Smooth muscle cell (in vitro differentiated cells): ENCODE results near the gene RRP36. TPM values are rescaled to one million over a fixed set of nuclear protein-coding genes. Genes with fewer than 3 reads are reported as not detected.

Experiments
- DNase-seq: peaks from one replicate; lab custom pipeline; 2025; ENCODE audit not compliant: unreplicated experiment; lab: John Stamatoyannopoulos, UW
- H2AFZ ChIP-seq: fragments of 200-600 bp; sonication (generic); 2 replicates; pipeline ENCODE4 v1.6.0; 2016; ENCODE audit warnings: antibody characterized with exemption, low read depth, mild to moderate bottlenecking
- H3F3A ChIP-seq: fragments of 200-600 bp; sonication (generic); 2 replicates; pipeline ENCODE4 v1.6.0; 2017; ENCODE audit warnings: antibody characterized with exemption, low read depth
- H3K27ac ChIP-seq: fragments of 200-600 bp; sonication (generic); 2 replicates; pipeline ENCODE4 v1.5.1; 2016; ENCODE audit warnings: low read depth, mild to moderate bottlenecking
- H3K27me3 ChIP-seq: fragments of 200-600 bp; sonication (generic); 2 replicates; pipeline ENCODE4 v1.6.1; 2016; ENCODE audit warnings: low read depth, mild to moderate bottlenecking
- H3K36me3 ChIP-seq: fragments of 200-600 bp; sonication (generic); 2 replicates; pipeline ENCODE4 v1.5.1; 2016; ENCODE audit warnings: low read depth
- H3K4me1 ChIP-seq: fragments of 200-600 bp; sonication (generic); 2 replicates; pipeline ENCODE4 v1.5.1; 2016; ENCODE audit warnings: low read depth
- H3K4me2 ChIP-seq: fragments of 200-600 bp; sonication (generic); 2 replicates; pipeline ENCODE4 v1.6.0; 2016; ENCODE audit warnings: mild to moderate bottlenecking
- H3K4me3 ChIP-seq: fragments of 200-600 bp; sonication (generic); 2 replicates; pipeline ENCODE4 v1.5.1; 2016; ENCODE audit warnings: mild to moderate bottlenecking
- H3K79me2 ChIP-seq: fragments of 200-600 bp; sonication (generic); 2 replicates; pipeline ENCODE4 v1.6.0; 2016; ENCODE audit warnings: low read depth, mild to moderate bottlenecking
- H3K9ac ChIP-seq: fragments of 200-600 bp; sonication (generic); 2 replicates; pipeline ENCODE4 v1.6.0; 2016; ENCODE audit warnings: low read depth
- H3K9me3 ChIP-seq: fragments of 200-600 bp; sonication (generic); replicated peaks from 2 replicates; pipeline ENCODE4 v1.5.1; 2016; ENCODE audit warnings: low read depth
- H4K20me1 ChIP-seq: fragments of 200-600 bp; sonication (generic); 2 replicates; pipeline ENCODE4 v1.6.0; 2016; ENCODE audit warnings: low read depth
- WGBS: methylation state at CpG from one replicate; pipeline ENCODE4 v1.1.7; 2016; ENCODE audit warnings: low lambda C conversion rate; 5-methylcytosine and 5-hydroxymethylcytosine counted together
- polyA plus RNA-seq: library from polyadenylated mRNA; unstranded; fragments of >200 nt; fragmentation: Nextera tagmentation; extraction: Ambion mirVana; gene quantifications from 2 replicates; pipeline ENCODE4 v1.2.1, GENCODE V29; 2016
- total RNA-seq: library from RNA; depleted of rRNA; stranded (reverse); fragments of >200 nt; gene quantifications from 2 replicates; pipeline ENCODE4 v1.2.3, GENCODE V29; 2014
- TF ChIP-seq, protein P1 (sequence below): fragments of 200-600 bp; sonication (generic); IDR thresholded peaks from 2 replicates; pipeline ENCODE4 v1.5.1; 2017; ENCODE audit warnings: borderline replicate concordance, mild to moderate bottlenecking, antibody characterized with exemption; ENCODE audit not compliant: insufficient read depth, poor library complexity, severe bottlenecking

RRP36 gene
- total and polyA plus RNA-seq, 2 experiments from 2014 or later, result 64.8 to 72.7 TPM

GRCh38 chr6:43062818-43063217 lies 41.4 kb downstream of the RRP36 start:
- H3K4me3 ChIP-seq, result no peak overlapping the region
- H3K9ac ChIP-seq, result no peak overlapping the region
- no peak overlapping the region for H2AFZ ChIP-seq

GRCh38 chr6:43070028-43070632 lies 48.7 kb downstream of the RRP36 start:
- Histone ChIP-seq H3K36me3 (no peaks in the 10 kb centered on the region), H3K9me3 (no peaks in the 10 kb centered on the region), H3K79me2 (peaks cover 5% of the 10 kb centered on the region), H3F3A (peaks cover 15% of the 10 kb centered on the region), H3K9ac (no peak overlapping the region), H2AFZ (no peak overlapping the region), H3K4me3 (no peak overlapping the region), H3K4me1 (peaks cover 7% of the 10 kb centered on the region), H3K27me3 (no peaks in the 10 kb centered on the region), H3K27ac (no peak overlapping the region), H3K4me2 (no peak overlapping the region), H4K20me1 (no peaks in the 10 kb centered on the region)
- DNase-seq, result no peak
- TF ChIP-seq, protein P1, sequence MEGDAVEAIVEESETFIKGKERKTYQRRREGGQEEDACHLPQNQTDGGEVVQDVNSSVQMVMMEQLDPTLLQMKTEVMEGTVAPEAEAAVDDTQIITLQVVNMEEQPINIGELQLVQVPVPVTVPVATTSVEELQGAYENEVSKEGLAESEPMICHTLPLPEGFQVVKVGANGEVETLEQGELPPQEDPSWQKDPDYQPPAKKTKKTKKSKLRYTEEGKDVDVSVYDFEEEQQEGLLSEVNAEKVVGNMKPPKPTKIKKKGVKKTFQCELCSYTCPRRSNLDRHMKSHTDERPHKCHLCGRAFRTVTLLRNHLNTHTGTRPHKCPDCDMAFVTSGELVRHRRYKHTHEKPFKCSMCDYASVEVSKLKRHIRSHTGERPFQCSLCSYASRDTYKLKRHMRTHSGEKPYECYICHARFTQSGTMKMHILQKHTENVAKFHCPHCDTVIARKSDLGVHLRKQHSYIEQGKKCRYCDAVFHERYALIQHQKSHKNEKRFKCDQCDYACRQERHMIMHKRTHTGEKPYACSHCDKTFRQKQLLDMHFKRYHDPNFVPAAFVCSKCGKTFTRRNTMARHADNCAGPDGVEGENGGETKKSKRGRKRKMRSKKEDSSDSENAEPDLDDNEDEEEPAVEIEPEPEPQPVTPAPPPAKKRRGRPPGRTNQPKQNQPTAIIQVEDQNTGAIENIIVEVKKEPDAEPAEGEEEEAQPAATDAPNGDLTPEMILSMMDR, result peak; percentile 65
- 47% methylated on average over 6 of the region's 6 CpGs for WGBS

More at GRCh38 chr6:43062818-43063217, 41.4 kb downstream of the RRP36 start:
- 97% methylated on average over 12 of the region's 12 CpGs for WGBS
- no peak for DNase-seq
- no peaks in the 10 kb centered on the region for H4K20me1 ChIP-seq
- H3K27ac ChIP-seq, result no peak overlapping the region
- TF ChIP-seq, protein P1, result no peak
- no peaks in the 10 kb centered on the region for H3F3A ChIP-seq
- peaks cover 16% of the 10 kb centered on the region for H3K4me1 ChIP-seq
- H3K9me3 ChIP-seq, result no peaks in the 10 kb centered on the region
- no peaks in the 10 kb centered on the region for H3K27me3 ChIP-seq
- no peak overlapping the region for H3K4me2 ChIP-seq
- peaks cover 20% of the 10 kb centered on the region for H3K79me2 ChIP-seq
- H3K36me3 ChIP-seq, result no peaks in the 10 kb centered on the region

DNA sequence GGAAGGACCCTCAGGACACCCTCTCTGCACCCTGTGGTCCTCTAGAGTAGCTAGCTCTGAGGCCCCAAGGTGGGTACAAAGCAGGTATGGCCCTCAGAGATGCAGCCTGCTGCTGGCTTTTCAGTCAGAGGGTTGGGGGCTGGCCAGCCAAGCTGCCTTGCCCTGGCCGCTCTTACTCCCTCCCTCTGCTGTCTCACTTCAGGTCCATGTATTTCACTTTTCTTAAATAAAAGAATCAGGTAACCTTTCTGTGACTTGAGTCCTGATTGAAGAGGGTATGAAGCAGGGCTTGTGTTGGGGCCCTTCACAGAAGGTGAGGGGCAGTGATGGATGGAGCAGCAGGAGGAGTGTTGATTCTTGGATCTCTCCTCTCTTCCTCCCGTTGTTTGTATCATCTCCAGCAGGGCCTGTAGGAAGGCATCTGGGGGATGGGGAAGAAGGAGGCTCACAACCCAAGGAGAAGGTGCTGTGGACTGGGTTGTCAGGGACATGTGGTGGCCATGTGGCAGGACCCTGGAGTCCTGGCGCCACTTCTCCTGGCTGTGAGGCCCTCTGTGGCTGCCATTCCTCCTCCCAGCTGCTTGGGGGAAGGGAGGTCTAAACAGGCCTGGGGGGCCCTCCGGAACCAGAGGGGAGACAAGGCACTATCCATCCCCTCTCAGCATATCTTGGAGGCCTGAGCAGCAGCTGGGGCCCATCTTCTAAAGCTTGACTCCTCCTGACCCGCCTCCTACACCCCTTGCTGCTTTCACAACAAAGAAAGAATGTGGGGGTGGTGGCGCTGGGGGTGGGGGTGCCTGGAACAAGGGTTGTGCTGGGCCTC lies 53.6 kb downstream of the RRP36 start:
- TF ChIP-seq, protein P1, result no peak
- H2AFZ ChIP-seq, result no peak overlapping the region
- no peaks in the 10 kb centered on the region for H3K36me3 ChIP-seq
- peak overlapping the region; percentile 77 for H3K27ac ChIP-seq
- 42% methylated on average over 5 of the region's 6 CpGs for WGBS
- H3K27me3 ChIP-seq, result no peaks in the 10 kb centered on the region
- H3K4me3 ChIP-seq, result peak overlapping the region; percentile 99
- DNase-seq, result no peak
- peak overlapping the region; percentile 5 for H3K9ac ChIP-seq
- H3K4me1 ChIP-seq, result peaks cover 20% of the 10 kb centered on the region
- peaks cover 27% of the 10 kb centered on the region for H3F3A ChIP-seq
- peaks cover 47% of the 10 kb centered on the region for H3K79me2 ChIP-seq
- H4K20me1 ChIP-seq, result peaks cover 33% of the 10 kb centered on the region
- H3K4me2 ChIP-seq, result peak overlapping the region; percentile 97
- no peaks in the 10 kb centered on the region for H3K9me3 ChIP-seq
